Chondrocyte (in vitro differentiated cells): ENCODE data around the gene AGBL1. TPM values are rescaled to one million over a fixed set of nuclear protein-coding genes. Genes with fewer than 3 reads are reported as not detected.

ENCODE experiments used
- DNase-seq: peaks from one replicate; pipeline ENCODE4 v3.0.0; 2021; ENCODE audit warnings: mixed read lengths, low spot score
- H3K27ac Mint-ChIP-seq: one replicate; pipeline ENCODE4 v1.8.0; 2021; ENCODE audit warnings: mild to moderate bottlenecking, moderate library complexity, mixed read lengths; ENCODE audit not compliant: unreplicated experiment
- H3K27me3 Mint-ChIP-seq: 2 replicates; pipeline ENCODE4 v1.8.0; 2021; ENCODE audit warnings: low read depth, mixed read lengths
- H3K36me3 Mint-ChIP-seq: 2 replicates; pipeline ENCODE4 v1.8.0; 2021; ENCODE audit warnings: low read depth, mixed read lengths
- H3K4me1 Mint-ChIP-seq: 2 replicates; pipeline ENCODE4 v1.8.0; 2021; ENCODE audit warnings: low read depth, mild to moderate bottlenecking, mixed read lengths
- H3K4me3 Mint-ChIP-seq: one replicate; pipeline ENCODE4 v1.8.0; 2021; ENCODE audit warnings: mild to moderate bottlenecking, moderate library complexity, mixed read lengths; ENCODE audit not compliant: unreplicated experiment
- H3K9me3 Mint-ChIP-seq: 2 replicates; pipeline ENCODE4 v1.8.0; 2021; ENCODE audit warnings: low read depth, mixed read lengths
- CTCF ChIP-seq: fragments of 200-600 bp; sonication (generic); IDR thresholded peaks from 2 replicates; pipeline ENCODE4 v1.5.0; 2021; ENCODE audit warnings: antibody characterized with exemption, mild to moderate bottlenecking, moderate library complexity
- total RNA-seq: library from RNA; stranded (reverse); gene quantifications from 3 replicates; pipeline ENCODE4 v1.2.1, GENCODE V29; 2021

AGBL1 gene
- total RNA-seq, 1 donor from 2014 or later: not detected

DNA sequence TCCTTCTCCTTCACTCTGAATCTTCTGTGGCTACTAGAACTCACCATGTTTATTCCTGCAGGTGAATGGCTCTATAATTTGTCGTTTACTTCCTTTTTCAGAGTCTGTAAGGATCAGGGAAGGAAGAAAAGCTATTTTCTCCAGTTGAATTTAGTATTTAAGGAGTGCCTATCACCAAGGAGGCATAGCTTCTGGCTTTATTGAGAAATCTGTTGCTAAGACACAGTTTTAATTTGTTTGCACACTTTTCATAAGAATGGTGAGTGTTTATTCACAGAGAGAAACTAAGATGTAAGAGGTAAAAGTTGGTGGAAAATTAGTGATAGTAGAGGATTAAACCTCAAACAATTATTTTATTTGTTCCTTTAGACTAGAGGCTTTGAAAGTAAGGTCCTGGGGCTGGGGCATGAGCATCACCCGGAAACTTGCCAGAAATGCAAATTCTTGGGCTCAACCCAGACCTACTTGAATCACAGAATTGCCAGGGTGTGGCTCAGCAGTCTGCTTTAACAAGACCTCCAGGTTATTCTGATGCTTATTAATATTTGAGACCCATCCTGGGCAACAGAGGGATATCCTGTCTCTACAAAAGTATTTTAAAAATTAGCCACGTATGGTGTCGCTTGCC is 461.3 kb downstream of the AGBL1 start:
- no peaks in the 10 kb centered on the region for H3K36me3 Mint-ChIP-seq
- no peaks in the 10 kb centered on the region for H3K27me3 Mint-ChIP-seq
- no peak for DNase-seq
- H3K4me1 Mint-ChIP-seq: no peaks in the 10 kb centered on the region
- H3K4me3 Mint-ChIP-seq: no peak overlapping the region
- peaks cover 43% of the 10 kb centered on the region for H3K9me3 Mint-ChIP-seq
- TF ChIP-seq CTCF: no peak
- H3K27ac Mint-ChIP-seq: no peak overlapping the region

DNA sequence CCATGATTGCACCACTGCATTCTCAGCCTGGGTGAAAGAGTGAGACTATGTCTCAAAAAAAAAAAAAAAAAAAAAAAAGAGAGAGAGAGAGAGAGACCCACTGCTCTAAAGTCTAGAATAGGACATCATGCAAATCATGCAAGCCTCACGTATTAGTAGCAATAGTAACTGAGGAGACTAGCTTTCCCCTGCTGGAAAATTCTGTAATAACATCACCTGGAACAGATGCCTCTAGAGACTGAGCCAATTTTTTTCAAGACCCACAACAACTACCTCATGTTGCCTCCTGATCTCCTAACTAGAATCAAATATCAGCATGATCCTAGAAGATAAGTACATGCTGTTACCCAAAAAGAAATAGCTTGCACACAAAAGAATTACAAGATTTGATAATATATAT is 461.9 kb downstream of the AGBL1 start:
- no peak overlapping the region for H3K4me3 Mint-ChIP-seq
- H3K36me3 Mint-ChIP-seq: no peaks in the 10 kb centered on the region
- H3K9me3 Mint-ChIP-seq: peaks cover 43% of the 10 kb centered on the region
- H3K4me1 Mint-ChIP-seq: no peaks in the 10 kb centered on the region
- H3K27ac Mint-ChIP-seq: no peak overlapping the region
- no peak for DNase-seq
- TF ChIP-seq CTCF: no peak
- no peaks in the 10 kb centered on the region for H3K27me3 Mint-ChIP-seq

GRCh38 chr15:86550075-86550474 is 470.4 kb downstream of the AGBL1 start:
- Mint-ChIP-seq H3K4me3 (no peak overlapping the region), H3K27ac (no peak overlapping the region), H3K27me3 (no peaks in the 10 kb centered on the region), H3K4me1 (no peaks in the 10 kb centered on the region), H3K9me3 (peaks cover 27% of the 10 kb centered on the region), H3K36me3 (no peaks in the 10 kb centered on the region)
- TF ChIP-seq CTCF: no peak
- no peak for DNase-seq

DNA sequence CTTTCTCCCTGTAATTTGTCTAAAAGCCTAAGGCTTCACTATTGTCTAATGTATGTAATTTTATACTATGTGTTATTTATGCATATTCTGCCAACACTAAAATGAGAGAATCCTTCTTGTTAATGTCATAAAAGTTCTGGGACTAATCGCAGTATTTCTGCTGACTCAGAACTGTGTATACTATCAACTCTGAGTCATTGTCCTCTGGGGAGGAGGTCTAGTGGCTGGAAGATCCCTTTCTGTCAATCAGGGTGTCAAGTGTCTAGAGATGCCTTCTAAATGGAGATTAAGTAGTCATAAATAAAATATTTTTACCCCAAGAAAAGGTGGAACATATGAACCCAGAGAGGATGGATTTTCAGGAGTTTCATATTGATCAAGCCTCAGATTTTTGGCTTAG is 473.4 kb downstream of the AGBL1 start:
- peaks cover 18% of the 10 kb centered on the region for H3K9me3 Mint-ChIP-seq
- H3K36me3 Mint-ChIP-seq: no peaks in the 10 kb centered on the region
- no peaks in the 10 kb centered on the region for H3K4me1 Mint-ChIP-seq
- no peak for DNase-seq
- H3K27me3 Mint-ChIP-seq: no peaks in the 10 kb centered on the region
- TF ChIP-seq CTCF: no peak
- H3K27ac Mint-ChIP-seq: no peak overlapping the region
- no peak overlapping the region for H3K4me3 Mint-ChIP-seq

- Mint-ChIP-seq H3K27ac (no peak overlapping the region), H3K9me3 (peaks cover 9% of the 10 kb centered on the region), H3K4me1 (no peaks in the 10 kb centered on the region), H3K36me3 (no peaks in the 10 kb centered on the region), H3K27me3 (no peaks in the 10 kb centered on the region), H3K4me3 (no peak overlapping the region)
- DNase-seq: no peak
- no peak for TF ChIP-seq CTCF
Measured at GRCh38 chr15:86555098-86555497, 475.4 kb downstream of the AGBL1 start.
